Activated CD4-positive, alpha-beta memory T cell treated with anti-CD3 and anti-CD28 coated beads for 36 hours (primary cell): ENCODE results near the gene PCK2. TPM values are rescaled to one million over a fixed set of nuclear protein-coding genes. Genes with fewer than 3 reads are reported as not detected.

Experiments
- CTCF ChIA-PET: fragments of 350-600 bp; sonication (Branson Sonifier 250); formaldehyde crosslinking; loops from one replicate; lab custom pipeline; 2021; ENCODE audit warnings: antibody characterized with exemption, inconsistent platforms; lab: Charles Lee
- POLR2A ChIA-PET: fragments of 350-600 bp; sonication (Branson Sonifier 250); formaldehyde crosslinking; loops from one replicate; lab custom pipeline; 2021; ENCODE audit warnings: antibody characterized with exemption; lab: Charles Lee
- DNase-seq: peaks from one replicate; pipeline ENCODE4 v3.0.0-alpha.2; 2020
- H3K27ac Mint-ChIP-seq: one replicate; pipeline ENCODE4 v1.8.0; 2021; ENCODE audit warnings: mixed read lengths
- H3K27me3 Mint-ChIP-seq: one replicate; pipeline ENCODE4 v1.8.0; 2021; ENCODE audit warnings: mixed read lengths
- H3K36me3 Mint-ChIP-seq: one replicate; pipeline ENCODE4 v1.8.0; 2021; ENCODE audit warnings: mixed read lengths
- H3K4me1 Mint-ChIP-seq: one replicate; pipeline ENCODE4 v1.8.0; 2021; ENCODE audit warnings: low read depth, mixed read lengths
- H3K4me3 Mint-ChIP-seq: one replicate; pipeline ENCODE4 v1.8.0; 2021; ENCODE audit warnings: mild to moderate bottlenecking, mixed read lengths
- H3K9me3 Mint-ChIP-seq: one replicate; pipeline ENCODE4 v1.8.0; 2021; ENCODE audit warnings: mixed read lengths
- intact Hi-C: fragments of 100-400 bp; cut with micrococcal nuclease; formaldehyde crosslinking; loops from one replicate; pipeline ENCODE4 v1.15.1; 2023
- total RNA-seq, 2 experiments: library from RNA; stranded (reverse); gene quantifications; one replicate each; pipeline ENCODE4 v1.2.3, GENCODE V29; 2021

Gene PCK2
- total RNA-seq, 2 experiments from 2014 or later: 118 to 125 TPM

DNA sequence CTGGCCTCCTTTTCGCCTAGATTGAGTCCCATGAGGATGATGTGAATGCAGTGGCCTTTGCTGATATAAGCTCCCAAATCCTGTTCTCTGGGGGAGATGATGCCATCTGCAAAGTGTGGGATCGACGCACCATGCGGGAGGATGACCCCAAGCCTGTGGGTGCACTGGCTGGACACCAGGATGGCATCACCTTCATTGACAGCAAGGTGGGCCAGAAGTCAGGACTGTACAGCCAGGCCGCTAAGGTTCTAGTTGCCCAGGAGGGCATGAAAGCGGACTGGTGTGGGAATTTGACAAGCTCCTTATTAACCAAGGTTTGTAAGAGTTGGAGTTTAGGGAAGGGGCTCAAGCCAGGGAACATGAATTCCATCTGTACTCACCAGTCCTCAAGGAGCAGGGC, 25.6 kb downstream of the PCK2 start:
- Mint-ChIP-seq H3K27me3 (no peaks in the 10 kb centered on the region), H3K36me3 (peaks cover 49% of the 10 kb centered on the region), H3K9me3 (no peaks in the 10 kb centered on the region), H3K27ac (no peak overlapping the region), H3K4me1 (peaks cover 20% of the 10 kb centered on the region), H3K4me3 (no peak overlapping the region)
- intact Hi-C loops: no loop called here
- CTCF ChIA-PET: interaction anchor here (1.0 kb wide), 1 partner anchor 11 kb away, joined by 7 read pairs; no protein-coding TSS in a partner anchor
- no peak for DNase-seq
- POLR2A ChIA-PET: interaction anchor here (1.1 to 6.6 kb wide), 2 partner anchors 13 to 17 kb away, joined by 4 to 73 read pairs; partner anchors contain the start of gene PSME1

DNA sequence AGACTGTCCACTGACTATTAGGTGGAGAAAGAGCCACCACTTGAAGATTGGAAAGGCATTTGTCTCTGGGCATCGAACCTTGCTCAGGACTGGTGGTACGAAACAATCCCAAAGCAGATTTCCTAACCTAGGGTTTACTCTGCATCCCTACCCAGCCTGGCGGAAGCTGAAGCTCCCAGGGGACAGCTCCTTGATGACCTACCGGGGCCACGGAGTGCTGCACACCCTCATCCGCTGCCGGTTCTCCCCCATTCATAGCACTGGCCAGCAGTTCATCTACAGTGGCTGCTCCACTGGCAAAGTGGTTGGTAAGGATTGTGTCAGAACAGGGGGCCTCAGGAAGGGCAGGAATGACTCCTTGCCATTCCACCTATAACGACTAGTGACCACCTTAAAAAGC, 27.1 kb downstream of the PCK2 start:
- POLR2A ChIA-PET: interaction anchor here (0.8 to 1.0 kb wide), 2 partner anchors 13 kb away, joined by 3 to 4 read pairs; no protein-coding TSS in a partner anchor

DNA sequence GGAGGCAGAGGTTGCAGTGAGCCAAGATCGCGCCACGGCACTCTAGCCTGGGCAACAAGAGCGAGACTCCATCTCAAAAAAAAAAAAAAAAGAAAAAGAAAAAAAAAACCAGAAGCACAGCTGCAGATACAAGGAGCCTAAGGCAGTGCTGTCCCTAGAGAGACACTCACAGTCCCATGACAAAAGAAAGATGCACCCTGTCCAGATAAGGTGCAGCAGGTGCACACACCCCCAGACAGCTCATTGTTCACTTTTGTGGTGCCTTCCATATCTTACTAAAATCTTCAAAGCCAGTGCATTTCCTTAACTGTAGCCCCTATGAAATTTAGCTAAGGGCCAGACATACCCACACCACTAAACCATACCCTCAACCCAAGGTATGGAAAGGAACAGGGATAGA, 28.3 kb downstream of the PCK2 start:
- Mint-ChIP-seq H3K4me3 (no peak overlapping the region), H3K27ac (no peak overlapping the region), H3K36me3 (peaks cover 33% of the 10 kb centered on the region), H3K9me3 (no peaks in the 10 kb centered on the region), H3K4me1 (no peaks in the 10 kb centered on the region), H3K27me3 (no peaks in the 10 kb centered on the region)
- POLR2A ChIA-PET: no interaction called here
- DNase-seq: no peak
- CTCF ChIA-PET: no interaction called here
- intact Hi-C loops: no loop called here

More for the DNA sequence above, 27.1 kb downstream of the PCK2 start:
- H3K27me3 Mint-ChIP-seq: no peaks in the 10 kb centered on the region
- H3K4me1 Mint-ChIP-seq: peaks cover 11% of the 10 kb centered on the region
- no peaks in the 10 kb centered on the region for H3K9me3 Mint-ChIP-seq
- no peak overlapping the region for H3K4me3 Mint-ChIP-seq
- no peak overlapping the region for H3K27ac Mint-ChIP-seq
- CTCF ChIA-PET: no interaction called here
- no peak for DNase-seq
- intact Hi-C loops: no loop called here
- peaks cover 40% of the 10 kb centered on the region for H3K36me3 Mint-ChIP-seq

DNA sequence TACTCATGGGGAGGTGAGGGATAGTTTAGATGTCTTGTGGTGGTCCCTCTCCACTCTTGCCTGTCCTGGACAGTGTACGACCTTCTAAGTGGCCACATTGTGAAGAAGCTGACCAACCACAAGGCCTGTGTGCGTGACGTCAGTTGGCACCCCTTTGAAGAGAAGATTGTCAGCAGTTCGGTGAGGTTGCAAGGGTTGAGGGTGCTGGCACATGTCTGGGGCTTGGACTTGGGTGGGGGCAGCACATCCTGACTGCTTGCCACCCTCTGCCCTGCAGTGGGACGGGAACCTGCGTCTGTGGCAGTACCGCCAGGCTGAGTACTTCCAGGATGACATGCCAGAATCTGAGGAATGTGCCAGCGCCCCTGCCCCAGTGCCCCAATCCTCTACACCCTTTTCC, 28.8 kb downstream of the PCK2 start:
- CTCF ChIA-PET: interaction anchor here (1.5 kb wide), 1 partner anchor 13 kb away, joined by 3 read pairs; the partner anchor contains the start of gene PSME1
- DNase-seq: no peak
- Mint-ChIP-seq H3K4me1 (no peaks in the 10 kb centered on the region), H3K36me3 (peaks cover 29% of the 10 kb centered on the region), H3K27ac (no peak overlapping the region), H3K4me3 (no peak overlapping the region), H3K9me3 (no peaks in the 10 kb centered on the region), H3K27me3 (no peaks in the 10 kb centered on the region)
- intact Hi-C loops: no loop called here
- POLR2A ChIA-PET: no interaction called here

DNA sequence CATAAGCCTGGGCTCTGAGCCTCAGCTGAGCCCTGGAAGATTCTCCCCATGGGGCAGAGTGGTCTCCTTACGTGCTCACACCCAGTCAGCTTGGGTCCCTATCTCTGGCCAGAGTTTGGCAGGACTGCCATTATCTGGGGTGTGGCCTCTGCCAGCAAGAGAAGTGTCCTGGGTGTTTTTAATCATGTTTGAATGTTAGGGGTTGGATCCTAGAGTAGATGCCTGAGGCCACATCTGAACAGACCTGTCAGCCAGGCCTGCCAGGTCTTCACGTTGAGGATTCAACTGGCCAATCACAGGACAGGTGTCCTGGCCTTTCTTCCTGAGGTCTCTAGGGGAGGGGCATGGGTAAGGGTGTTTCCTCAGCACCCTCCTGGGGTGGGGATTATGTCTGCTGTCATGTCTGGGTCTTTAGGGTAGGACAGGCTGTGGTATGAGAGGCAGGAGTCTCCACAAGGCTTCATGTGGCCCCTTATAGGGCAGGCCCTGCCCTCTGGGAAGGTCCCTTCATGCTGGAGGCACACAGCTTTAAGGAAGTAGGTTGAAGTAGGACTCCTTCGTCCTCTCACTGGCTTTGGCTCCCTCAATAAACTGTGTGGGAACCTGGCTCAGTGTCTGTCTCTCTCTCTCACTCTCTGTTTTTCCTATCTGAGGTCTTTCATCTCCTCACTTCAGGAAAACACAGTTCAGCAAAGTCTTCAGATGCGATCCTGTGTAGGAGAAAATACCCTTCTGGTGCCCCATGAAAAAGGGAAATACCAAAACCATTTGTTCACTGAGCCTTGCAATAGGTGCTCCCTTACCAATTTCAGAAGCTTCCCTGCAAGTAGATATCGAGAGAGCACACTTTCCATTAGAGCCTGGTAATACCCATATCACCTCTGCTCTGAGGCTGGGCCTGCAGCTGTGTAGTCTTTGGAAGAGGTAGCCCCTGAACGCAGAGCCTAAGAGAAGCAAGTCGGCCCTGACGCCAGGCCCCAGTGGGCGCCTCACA, 29.6 kb downstream of the PCK2 start:
- H3K36me3 Mint-ChIP-seq: peaks cover 25% of the 10 kb centered on the region
- ChIA-PET CTCF (interaction anchor here (0.8 to 1.5 kb wide), 4 partner anchors 12 to 38 kb away, joined by 3 to 5 read pairs (median 4); partner anchors contain the start of genes IRF9 and PSME1), POLR2A (interaction anchor here (0.6 to 4.9 kb wide), 3 partner anchors 8 to 91 kb away, joined by 3 to 27 read pairs (median 4); partner anchors contain the start of genes DCAF11, NRL and PSME1)
- no peak for DNase-seq
- no peaks in the 10 kb centered on the region for H3K27me3 Mint-ChIP-seq
- H3K4me1 Mint-ChIP-seq: no peaks in the 10 kb centered on the region
- intact Hi-C loops: no loop called here
- H3K9me3 Mint-ChIP-seq: no peaks in the 10 kb centered on the region
- H3K4me3 Mint-ChIP-seq: no peak overlapping the region
- H3K27ac Mint-ChIP-seq: no peak overlapping the region

DNA sequence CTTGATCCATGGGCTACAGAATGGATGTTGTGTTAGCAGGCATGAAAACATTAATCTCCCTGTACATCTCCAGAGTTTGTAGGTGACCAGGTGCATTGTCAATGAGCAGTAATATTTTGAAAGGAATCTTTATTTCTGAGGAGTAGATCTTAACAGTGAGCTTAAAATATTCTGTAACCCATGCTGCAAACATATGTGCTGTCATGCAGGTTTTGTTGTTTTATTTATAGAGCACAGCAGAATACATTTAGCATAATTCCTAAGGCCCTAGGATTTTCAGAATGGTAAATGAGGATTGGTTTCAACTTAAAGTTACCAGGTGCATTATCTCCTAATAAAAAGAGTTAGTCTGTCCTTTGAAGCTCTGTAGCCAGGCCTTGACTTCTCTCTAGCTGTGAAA, 32.8 kb downstream of the PCK2 start:
- intact Hi-C loops: no loop called here
- no peak for DNase-seq
- Mint-ChIP-seq H3K4me1 (peaks cover 5% of the 10 kb centered on the region), H3K27me3 (no peaks in the 10 kb centered on the region), H3K27ac (no peak overlapping the region), H3K36me3 (peaks cover 9% of the 10 kb centered on the region), H3K4me3 (no peak overlapping the region), H3K9me3 (no peaks in the 10 kb centered on the region)
- ChIA-PET POLR2A (interaction anchor here (1.2 to 4.9 kb wide), 3 partner anchors 9 to 20 kb away, joined by 3 to 27 read pairs (median 8); partner anchors contain the start of genes DCAF11, NRL, PSME1 and PSME2), CTCF (interaction anchor here (0.6 to 1.7 kb wide), 2 partner anchors 17 to 19 kb away, joined by 3 read pairs; no protein-coding TSS in a partner anchor)

DNA sequence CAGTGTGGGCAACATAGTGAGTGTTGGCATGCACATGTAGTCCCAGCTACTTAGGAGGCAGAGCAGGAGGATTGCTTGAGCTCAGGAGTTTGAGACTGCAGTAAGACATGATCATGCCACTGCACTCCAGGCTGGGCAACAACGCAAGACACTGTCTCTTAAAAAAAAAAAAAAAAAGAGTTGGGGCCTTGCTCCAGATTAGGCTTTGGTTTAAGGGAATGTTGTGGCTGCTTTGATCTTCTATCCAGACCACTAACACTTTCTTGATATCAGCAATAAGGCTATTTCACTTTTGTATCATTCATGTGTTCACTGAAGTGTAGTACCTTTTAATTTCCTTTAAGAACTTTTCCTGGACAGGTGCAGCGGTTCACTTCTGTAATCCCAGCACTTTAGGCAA, 33.6 kb downstream of the PCK2 start:
- no peak for DNase-seq
- CTCF ChIA-PET: interaction anchor here (0.6 to 1.7 kb wide), 2 partner anchors 18 to 19 kb away, joined by 3 read pairs; no protein-coding TSS in a partner anchor
- no peaks in the 10 kb centered on the region for H3K27me3 Mint-ChIP-seq
- intact Hi-C loops: no loop called here
- H3K27ac Mint-ChIP-seq: no peak overlapping the region
- POLR2A ChIA-PET: interaction anchor here (4.9 kb wide), 1 partner anchor 12 kb away, joined by 27 read pairs; the partner anchor contains the start of genes DCAF11 and NRL
- H3K9me3 Mint-ChIP-seq: no peaks in the 10 kb centered on the region
- no peak overlapping the region for H3K4me3 Mint-ChIP-seq
- H3K36me3 Mint-ChIP-seq: peaks cover 5% of the 10 kb centered on the region
- H3K4me1 Mint-ChIP-seq: peaks cover 12% of the 10 kb centered on the region

DNA sequence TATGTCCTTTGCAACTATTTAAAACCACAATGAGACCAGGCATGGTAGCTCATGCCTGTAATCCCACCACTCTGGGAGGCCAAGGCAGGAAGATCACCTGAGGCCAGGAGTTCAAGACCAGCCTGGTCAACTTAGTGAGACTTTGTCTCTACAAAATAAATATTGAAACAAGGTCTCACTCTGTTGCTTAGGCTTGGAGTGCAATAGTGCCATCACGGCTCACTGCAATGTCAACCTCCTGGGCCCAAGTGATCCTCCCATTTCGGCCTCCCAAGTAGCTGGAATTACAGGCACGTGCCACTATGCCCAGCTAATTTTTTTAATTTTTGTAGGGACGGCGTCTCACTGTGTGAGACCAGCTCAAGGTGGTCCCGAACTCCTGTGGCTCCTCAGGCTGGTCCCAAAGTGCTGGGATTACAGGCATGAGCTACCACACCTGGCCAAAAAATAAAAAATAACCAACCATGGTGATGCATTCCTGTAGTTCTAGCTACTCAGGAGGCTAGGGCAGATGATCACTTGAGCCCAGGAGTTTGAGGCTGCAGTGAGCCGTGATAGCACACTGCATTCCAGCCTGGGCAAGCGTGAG, 35.4 kb downstream of the PCK2 start:
- H3K4me3 Mint-ChIP-seq: no peak overlapping the region
- CTCF ChIA-PET: interaction anchor here (0.7 kb wide), 1 partner anchor 38 kb away, joined by 3 read pairs; no protein-coding TSS in a partner anchor

DNA sequence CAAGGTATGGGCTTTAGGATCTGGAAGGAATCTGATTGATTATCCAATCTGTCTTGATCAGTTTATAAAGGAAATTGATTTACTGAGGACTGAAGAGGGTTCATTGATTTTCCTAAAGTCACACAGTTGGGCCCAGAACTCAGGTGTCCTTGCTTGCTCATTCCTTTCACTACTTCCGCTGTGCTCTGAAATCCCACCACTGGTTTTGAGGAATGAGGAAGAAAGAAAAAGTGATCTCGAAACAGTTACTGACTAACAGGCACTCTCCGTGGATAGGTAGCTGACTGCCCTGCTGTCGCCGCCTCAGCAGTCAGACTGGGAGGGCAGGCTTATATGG, 36.2 kb downstream of the PCK2 start, which contains the start of gene FITM1:
TSS of gene FITM1 (plus strand) at position 280 of the 337 bp plus-strand sequence. CDS start 905 bp downstream, outside the sequence.
- intact Hi-C loops: no loop called here
- no peak within 1 kb of the TSS for H3K27ac Mint-ChIP-seq
- H3K4me3 Mint-ChIP-seq: no peak within 1 kb of the TSS
- no peaks in the 10 kb centered on the region for H3K36me3 Mint-ChIP-seq
- H3K9me3 Mint-ChIP-seq: no peaks in the 10 kb centered on the region
- H3K27me3 Mint-ChIP-seq: no peaks in the 10 kb centered on the region
- ChIA-PET POLR2A (no interaction called here), CTCF (interaction anchor here (0.8 to 0.9 kb wide), 2 partner anchors 11 to 72 kb away, joined by 3 read pairs; partner anchors contain the start of gene EMC9)
- peaks cover 22% of the 10 kb centered on the region for H3K4me1 Mint-ChIP-seq
- no peak for DNase-seq

More for the DNA sequence above, 35.4 kb downstream of the PCK2 start:
- no peak for DNase-seq
- POLR2A ChIA-PET: interaction anchor here (0.6 kb wide), 1 partner anchor 17 kb away, joined by 3 read pairs; the partner anchor contains the start of gene PSME2
- Mint-ChIP-seq H3K36me3 (no peaks in the 10 kb centered on the region), H3K27ac (no peak overlapping the region), H3K4me1 (peaks cover 18% of the 10 kb centered on the region), H3K9me3 (no peaks in the 10 kb centered on the region), H3K27me3 (no peaks in the 10 kb centered on the region)
- intact Hi-C loops: no loop called here

DNA sequence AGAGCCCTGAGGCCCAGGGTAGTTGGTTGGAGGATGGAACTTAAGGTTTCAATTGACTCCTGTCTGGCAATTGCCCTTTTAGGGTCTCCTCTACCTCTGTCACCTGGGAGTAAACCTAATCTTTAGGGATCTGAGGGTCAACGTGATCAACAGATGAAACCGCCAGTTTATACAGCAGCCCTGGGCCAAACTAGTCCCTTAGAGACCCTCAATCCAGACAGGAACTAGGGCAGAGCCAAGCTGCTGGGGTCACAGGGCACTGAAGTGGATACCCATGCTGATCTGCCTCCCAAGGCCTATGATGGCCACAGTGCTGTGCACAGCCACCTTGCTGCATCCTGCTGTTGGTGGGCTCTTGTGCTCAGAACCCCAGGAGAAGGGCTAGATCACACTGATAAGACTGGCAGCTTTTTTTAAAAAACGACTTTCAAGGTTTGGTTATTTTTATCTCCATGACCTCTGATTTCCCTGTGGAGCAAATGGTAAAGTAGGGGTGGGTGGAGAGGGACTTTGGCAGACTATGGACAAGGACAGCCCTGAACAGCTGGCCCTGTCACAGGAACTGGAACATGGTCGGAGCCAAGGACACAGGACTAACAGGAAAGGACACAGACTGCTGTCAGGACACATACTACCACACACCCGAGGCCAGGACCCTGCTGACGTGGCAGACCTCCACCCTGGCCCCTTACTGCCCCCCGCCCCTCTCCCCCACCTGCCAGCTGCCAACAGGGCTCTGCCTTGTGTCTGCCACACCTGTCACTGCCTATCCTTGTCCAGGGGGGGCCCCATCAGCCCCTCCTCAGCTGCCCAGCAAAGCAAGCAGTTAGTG, 36.8 kb downstream of the PCK2 start:
- ChIA-PET POLR2A (no interaction called here), CTCF (interaction anchor here (0.6 to 0.9 kb wide), 3 partner anchors 10 to 167 kb away, joined by 3 read pairs; partner anchors contain the start of gene EMC9)
- intact Hi-C loops: no loop called here
- H3K36me3 Mint-ChIP-seq: no peaks in the 10 kb centered on the region
- peaks cover 24% of the 10 kb centered on the region for H3K4me1 Mint-ChIP-seq
- DNase-seq: no peak
- no peaks in the 10 kb centered on the region for H3K9me3 Mint-ChIP-seq
- no peaks in the 10 kb centered on the region for H3K27me3 Mint-ChIP-seq
- H3K27ac Mint-ChIP-seq: no peak overlapping the region
- no peak overlapping the region for H3K4me3 Mint-ChIP-seq

DNA sequence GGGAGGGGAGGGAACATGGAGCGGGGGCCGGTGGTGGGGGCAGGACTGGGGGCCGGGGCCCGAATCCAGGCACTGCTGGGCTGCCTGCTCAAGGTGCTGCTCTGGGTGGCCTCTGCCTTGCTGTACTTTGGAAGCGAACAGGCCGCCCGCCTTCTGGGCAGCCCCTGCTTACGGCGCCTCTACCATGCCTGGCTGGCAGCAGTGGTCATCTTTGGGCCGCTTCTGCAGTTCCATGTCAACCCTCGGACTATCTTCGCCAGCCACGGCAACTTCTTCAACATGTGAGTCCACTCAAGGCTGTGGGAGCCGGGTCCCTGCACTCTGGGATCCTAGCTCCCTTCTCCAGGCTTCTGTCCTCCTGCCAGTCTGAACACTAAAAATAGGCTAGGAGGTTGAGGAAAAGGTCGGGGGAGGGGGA, 37.4 kb downstream of the PCK2 start:
- ChIA-PET CTCF (interaction anchor here (1.3 kb wide), 1 partner anchor 17 kb away, joined by 3 read pairs; the partner anchor contains the start of genes DCAF11 and NRL), POLR2A (no interaction called here)
- Mint-ChIP-seq H3K27ac (peak overlapping the region; percentile 72), H3K27me3 (no peaks in the 10 kb centered on the region), H3K4me1 (peaks cover 24% of the 10 kb centered on the region), H3K9me3 (no peaks in the 10 kb centered on the region), H3K36me3 (peaks cover 2% of the 10 kb centered on the region), H3K4me3 (no peak overlapping the region)
- no peak for DNase-seq
- intact Hi-C loops: no loop called here
